ENCODE data around the gene TLE4. TPM values are rescaled to one million over a fixed set of nuclear protein-coding genes. Genes with fewer than 3 reads are reported as not detected.

Gene TLE4
- polyA plus RNA-seq, 2 of the 4 experiments (the other 2 are of a cell fraction): 14.3 to 23.1 TPM

- Histone ChIP-seq H3K4me2 (no peak overlapping the region), H3K4me3 (no peak overlapping the region), H3K4me1 (no peaks in the 10 kb centered on the region), H3K9me3 (no peaks in the 10 kb centered on the region), H3K27ac (no peak overlapping the region)
- ATAC-seq: no peak
- CTCF ChIA-PET: no interaction called here
- WGBS (ENCODE audit: missing lambda C conversion rate): 87% methylated on average over 7 of the region's 7 CpGs
- no peak for FAIRE-seq
- TF ChIP-seq HES2 (IDR thresholded peaks at IDR 0.05): no peak
- no peak for TF ChIP-seq ATOH8 (CRISPR knock-in tag; IDR thresholded peaks at IDR 0.05; ENCODE audit: low read depth)
- no peak for TF ChIP-seq RAD21 (conservative IDR thresholded peaks at IDR 0.05 in 1 of 2, IDR thresholded peaks at IDR 0.05 in 1 of 2)
- no peak for TF ChIP-seq EP300 (IDR thresholded peaks at IDR 0.05)
- TF ChIP-seq ZNF302 (CRISPR knock-in tag; IDR thresholded peaks at IDR 0.05): no peak
- TF ChIP-seq NR3C1 (IDR thresholded peaks at IDR 0.05): no peak
- no peak for TF ChIP-seq TP53 (CRISPR knock-in tag; IDR thresholded peaks at IDR 0.05)
- TF ChIP-seq RFX5 (IDR thresholded peaks at IDR 0.05): no peak
- no peak for TF ChIP-seq POLR2AphosphoS2 (conservative IDR thresholded peaks at IDR 0.05; ENCODE audit: low read length)
- TF ChIP-seq GATA3 (IDR thresholded peaks at IDR 0.05; ENCODE audit: borderline replicate concordance): no peak
- no peak for DNase-seq (ENCODE audit: low read depth in 1 of 2, low spot score in 1 of 2)
- POLR2A ChIA-PET: no interaction called here
Measured at GRCh38 chr9:79709743-79710674, 138.2 kb downstream of the TLE4 start.

DNA sequence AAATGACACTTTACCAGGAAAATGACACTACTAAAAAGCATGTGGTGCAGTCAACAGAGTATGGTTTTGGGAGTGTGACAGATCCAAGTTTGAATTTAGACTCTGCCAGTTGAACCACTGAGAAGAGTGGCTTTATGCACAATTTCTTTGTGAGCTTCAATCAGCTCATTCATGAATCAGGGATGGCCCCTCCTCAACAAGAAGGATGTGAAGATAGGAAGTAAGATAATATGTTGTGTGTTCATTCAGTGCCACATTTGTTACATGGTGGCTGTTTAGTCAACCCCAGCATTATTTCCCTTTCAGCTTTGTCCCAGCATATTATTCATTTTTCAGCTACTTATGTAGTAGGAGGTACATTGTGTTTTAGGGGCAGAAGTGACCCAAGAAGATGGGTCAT is 140.1 kb downstream of the TLE4 start:
- ATAC-seq (no peak), FAIRE-seq (no peak), DNase-seq (ENCODE audit: low read depth in 1 of 2, low spot score in 1 of 2) (no peak)
- H3K4me1 ChIP-seq: no peaks in the 10 kb centered on the region
- H3K4me2 ChIP-seq: no peak overlapping the region
- ChIA-PET POLR2A (no interaction called here), CTCF (no interaction called here)
- H3K27ac ChIP-seq: no peak overlapping the region
- H3K9me3 ChIP-seq: no peaks in the 10 kb centered on the region
- TF ChIP-seq TP53 (CRISPR knock-in tag; IDR thresholded peaks at IDR 0.05) (no peak), HOXA7 (CRISPR knock-in tag; IDR thresholded peaks at IDR 0.05) (no peak), PBX3 (IDR thresholded peaks at IDR 0.05) (no peak), ZFP36 (IDR thresholded peaks at IDR 0.05; ENCODE audit: borderline replicate concordance, partially characterized antibody) (no peak), EHMT2 (IDR thresholded peaks at IDR 0.05; ENCODE audit: low read depth) (no peak), POLR2AphosphoS2 (conservative IDR thresholded peaks at IDR 0.05; ENCODE audit: low read length) (no peak), NFE2L2 (conservative IDR thresholded peaks at IDR 0.05; ENCODE audit: low read length) (no peak), GATA3 (IDR thresholded peaks at IDR 0.05; ENCODE audit: borderline replicate concordance) (no peak), JUN (IDR thresholded peaks at IDR 0.05) (no peak)
- TF ChIP-seq, protein P1, sequence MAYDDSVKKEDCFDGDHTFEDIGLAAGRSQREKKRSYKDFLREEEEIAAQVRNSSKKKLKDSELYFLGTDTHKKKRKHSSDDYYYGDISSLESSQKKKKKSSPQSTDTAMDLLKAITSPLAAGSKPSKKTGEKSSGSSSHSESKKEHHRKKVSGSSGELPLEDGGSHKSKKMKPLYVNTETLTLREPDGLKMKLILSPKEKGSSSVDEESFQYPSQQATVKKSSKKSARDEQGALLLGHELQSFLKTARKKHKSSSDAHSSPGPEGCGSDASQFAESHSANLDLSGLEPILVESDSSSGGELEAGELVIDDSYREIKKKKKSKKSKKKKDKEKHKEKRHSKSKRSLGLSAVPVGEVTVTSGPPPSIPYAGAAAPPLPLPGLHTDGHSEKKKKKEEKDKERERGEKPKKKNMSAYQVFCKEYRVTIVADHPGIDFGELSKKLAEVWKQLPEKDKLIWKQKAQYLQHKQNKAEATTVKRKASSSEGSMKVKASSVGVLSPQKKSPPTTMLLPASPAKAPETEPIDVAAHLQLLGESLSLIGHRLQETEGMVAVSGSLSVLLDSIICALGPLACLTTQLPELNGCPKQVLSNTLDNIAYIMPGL (CRISPR knock-in tag; IDR thresholded peaks at IDR 0.05; ENCODE audit: borderline replicate concordance): no peak
- no peak overlapping the region for H3K4me3 ChIP-seq

DNA sequence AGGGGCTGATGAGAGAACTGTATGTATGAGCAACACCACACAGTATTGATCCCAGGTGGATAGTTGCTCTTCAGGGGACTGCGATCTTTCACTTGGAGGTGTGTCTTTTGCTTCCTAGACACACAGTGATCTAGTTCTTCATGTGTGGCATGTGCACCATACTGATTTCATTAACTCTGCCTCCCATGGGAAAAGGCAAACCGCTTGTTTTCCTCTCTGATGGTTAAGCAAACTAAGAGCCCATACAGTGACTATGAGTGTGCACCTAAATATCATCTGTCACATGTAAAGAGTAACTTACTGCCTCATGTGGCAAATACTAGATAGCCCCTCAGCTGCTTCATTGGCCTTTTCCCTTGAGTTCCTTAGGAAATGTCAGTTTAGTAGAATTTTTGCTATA is 147.3 kb downstream of the TLE4 start:
- Histone ChIP-seq H3K4me2 (no peak overlapping the region), H3K27ac (no peak overlapping the region), H3K4me3 (no peak overlapping the region), H3K9me3 (no peaks in the 10 kb centered on the region), H3K4me1 (no peaks in the 10 kb centered on the region)
- ChIA-PET CTCF (no interaction called here), POLR2A (no interaction called here)
- DNase-seq (ENCODE audit: low read depth in 1 of 2, low spot score in 1 of 2) (no peak), ATAC-seq (no peak), FAIRE-seq (no peak)
- 94% methylated on average over 2 of the region's 2 CpGs for WGBS (ENCODE audit: missing lambda C conversion rate)
- no peak for TF ChIP-seq MYC (IDR thresholded peaks at IDR 0.05; ENCODE audit: borderline replicate concordance, low read length)
- no peak for TF ChIP-seq KDM5A (IDR thresholded peaks at IDR 0.05)
- no peak for TF ChIP-seq CEBPB (IDR thresholded peaks at IDR 0.05)
- no peak for TF ChIP-seq EHMT2 (IDR thresholded peaks at IDR 0.05; ENCODE audit: low read depth)
- TF ChIP-seq TFCP2L1 (CRISPR knock-in tag; IDR thresholded peaks at IDR 0.05): no peak
- no peak for TF ChIP-seq TP53 (CRISPR knock-in tag; IDR thresholded peaks at IDR 0.05)
- no peak for TF ChIP-seq CHD4 (IDR thresholded peaks at IDR 0.05; ENCODE audit: borderline replicate concordance)
- TF ChIP-seq EHF (CRISPR knock-in tag; IDR thresholded peaks at IDR 0.05): no peak
- TF ChIP-seq POLR2AphosphoS2 (conservative IDR thresholded peaks at IDR 0.05; ENCODE audit: low read length): no peak
- TF ChIP-seq CBX2 (IDR thresholded peaks at IDR 0.05; ENCODE audit: borderline replicate concordance, low read depth): no peak
- TF ChIP-seq, protein P2, sequence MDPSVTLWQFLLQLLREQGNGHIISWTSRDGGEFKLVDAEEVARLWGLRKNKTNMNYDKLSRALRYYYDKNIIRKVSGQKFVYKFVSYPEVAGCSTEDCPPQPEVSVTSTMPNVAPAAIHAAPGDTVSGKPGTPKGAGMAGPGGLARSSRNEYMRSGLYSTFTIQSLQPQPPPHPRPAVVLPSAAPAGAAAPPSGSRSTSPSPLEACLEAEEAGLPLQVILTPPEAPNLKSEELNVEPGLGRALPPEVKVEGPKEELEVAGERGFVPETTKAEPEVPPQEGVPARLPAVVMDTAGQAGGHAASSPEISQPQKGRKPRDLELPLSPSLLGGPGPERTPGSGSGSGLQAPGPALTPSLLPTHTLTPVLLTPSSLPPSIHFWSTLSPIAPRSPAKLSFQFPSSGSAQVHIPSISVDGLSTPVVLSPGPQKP (IDR thresholded peaks at IDR 0.05; ENCODE audit: low read depth, low read length): no peak
- no peak for TF ChIP-seq RCOR1 (IDR thresholded peaks at IDR 0.05; ENCODE audit: low read depth, low read length)
- TF ChIP-seq JUN (IDR thresholded peaks at IDR 0.05): no peak
- no peak for TF ChIP-seq MAFK (IDR thresholded peaks at IDR 0.05; ENCODE audit: partially characterized antibody)
- TF ChIP-seq MAZ (IDR thresholded peaks at IDR 0.05; ENCODE audit: borderline replicate concordance, low read depth, low read length): no peak
- TF ChIP-seq BHLHE40 (IDR thresholded peaks at IDR 0.05; ENCODE audit: low read depth, low read length): no peak

All from A549 (cell line).